K562 (cell line): ENCODE results near the gene HLA-DQA2. TPM values are rescaled to one million over a fixed set of nuclear protein-coding genes. Genes with fewer than 3 reads are reported as not detected.

Experiments used
- CBFA2T2 ChIP-seq: fragments of 450-650 bp; conservative IDR thresholded peaks from 2 replicates; pipeline ENCODE4 v1.6.1; 2017; ENCODE audit warnings: mild to moderate bottlenecking
- FIP1L1 ChIP-seq: fragments of 200-400 bp; formaldehyde crosslinking; IDR thresholded peaks from 2 replicates; pipeline ENCODE4 v1.6.1; 2018; ENCODE audit warnings: mild to moderate bottlenecking, low read depth, low read length; ENCODE audit not compliant: poor library complexity, severe bottlenecking
- PHB ChIP-seq: fragments of 250-450 bp; sonication (Bioruptor Pico); IDR thresholded peaks from 2 replicates; pipeline ENCODE4 v1.5.0; 2021
- STAT5A ChIP-seq: IDR thresholded peaks from 2 replicates; pipeline ENCODE4 v1.6.1; 2012; ENCODE audit warnings: low read length, inconsistent platforms, borderline replicate concordance
- TFAM ChIP-seq: fragments of 250-450 bp; sonication (Bioruptor Pico); conservative IDR thresholded peaks from 2 replicates; pipeline ENCODE4 v1.5.0; 2021; ENCODE audit warnings: mild to moderate bottlenecking, moderate library complexity
- ZBTB11 ChIP-seq, 3 experiments: fragments of 200-800 bp in 1 of 3; fragments of 250-450 bp in 1 of 3; fragments of 450-650 bp in 1 of 3; sonication (Bioruptor Pico) in 1 of 3; sonication (Bioruptor generic) in 1 of 3; formaldehyde crosslinking in 1 of 3; IDR thresholded peaks; 2 replicates each; pipeline versions ENCODE4 v1.6.1 to v1.8.0; 2016 to 2022; ENCODE audit warnings: mild to moderate bottlenecking in 2 of 3, missing genetic modification characterization in 2 of 3, missing compliant biosample characterization in 1 of 3, moderate library complexity in 1 of 3
- ZNF316 ChIP-seq: fragments of 450-650 bp; IDR thresholded peaks from 2 replicates; pipeline ENCODE4 v1.6.1; 2016
- ZNF785 ChIP-seq: fragments of 250-450 bp; sonication (Bioruptor Pico); IDR thresholded peaks from 2 replicates; pipeline ENCODE4 v1.4.0; 2020; ENCODE audit warnings: mild to moderate bottlenecking
- polyA plus RNA-seq, 8 experiments: library from polyadenylated mRNA; depleted of rRNA in 4 of 8; stranded (reverse) in 5 of 8; unstranded in 3 of 8; fragments of >200 nt; fragmentation: Nextera tagmentation in 2 of 8; fragmentation: Illumina TruSeq in 1 of 8; extraction: Ambion mirVana in 2 of 8; extraction: Trizol in 1 of 8; gene quantifications; 2 replicates each; pipeline versions ENCODE4 v1.2.1 to v1.2.3, GENCODE V29; 2011 to 2014; ENCODE audit warnings: inconsistent platforms in 1 of 8, missing spikeins in 1 of 8
- total RNA-seq, 7 experiments: library from RNA; depleted of rRNA in 6 of 7; stranded (reverse); fragments of >200 nt in 6 of 7; fragmentation: Illumina TruSeq in 2 of 7; extraction: Trizol in 2 of 7; gene quantifications; 2 replicates each; pipeline versions ENCODE4 v1.2.1 to v1.2.3, GENCODE V29; 2011 to 2021; ENCODE audit warnings: low replicate concordance in 1 of 7
- TF ChIP-seq, protein P1 (sequence below): fragments of 450-650 bp; IDR thresholded peaks from 2 replicates; pipeline ENCODE4 v1.6.1; 2017; ENCODE audit warnings: antibody characterized with exemption, mild to moderate bottlenecking
- TF ChIP-seq, protein P2 (sequence below), 2 experiments: fragments of 450-650 bp; formaldehyde crosslinking in 1 of 2; IDR thresholded peaks; 2 replicates each; pipeline versions ENCODE4 v1.4.0 to v1.6.1; 2014 to 2020; ENCODE audit warnings: mild to moderate bottlenecking in 2 of 2, borderline replicate concordance in 1 of 2, low read depth in 1 of 2

Gene HLA-DQA2
- total and polyA plus RNA-seq, 9 of the 15 experiments (the other 6 are each of a cell fraction or from before 2014, with no cell fraction given) = not detected

- TF ChIP-seq ZNF316 = no peak
- TF ChIP-seq, protein P1, sequence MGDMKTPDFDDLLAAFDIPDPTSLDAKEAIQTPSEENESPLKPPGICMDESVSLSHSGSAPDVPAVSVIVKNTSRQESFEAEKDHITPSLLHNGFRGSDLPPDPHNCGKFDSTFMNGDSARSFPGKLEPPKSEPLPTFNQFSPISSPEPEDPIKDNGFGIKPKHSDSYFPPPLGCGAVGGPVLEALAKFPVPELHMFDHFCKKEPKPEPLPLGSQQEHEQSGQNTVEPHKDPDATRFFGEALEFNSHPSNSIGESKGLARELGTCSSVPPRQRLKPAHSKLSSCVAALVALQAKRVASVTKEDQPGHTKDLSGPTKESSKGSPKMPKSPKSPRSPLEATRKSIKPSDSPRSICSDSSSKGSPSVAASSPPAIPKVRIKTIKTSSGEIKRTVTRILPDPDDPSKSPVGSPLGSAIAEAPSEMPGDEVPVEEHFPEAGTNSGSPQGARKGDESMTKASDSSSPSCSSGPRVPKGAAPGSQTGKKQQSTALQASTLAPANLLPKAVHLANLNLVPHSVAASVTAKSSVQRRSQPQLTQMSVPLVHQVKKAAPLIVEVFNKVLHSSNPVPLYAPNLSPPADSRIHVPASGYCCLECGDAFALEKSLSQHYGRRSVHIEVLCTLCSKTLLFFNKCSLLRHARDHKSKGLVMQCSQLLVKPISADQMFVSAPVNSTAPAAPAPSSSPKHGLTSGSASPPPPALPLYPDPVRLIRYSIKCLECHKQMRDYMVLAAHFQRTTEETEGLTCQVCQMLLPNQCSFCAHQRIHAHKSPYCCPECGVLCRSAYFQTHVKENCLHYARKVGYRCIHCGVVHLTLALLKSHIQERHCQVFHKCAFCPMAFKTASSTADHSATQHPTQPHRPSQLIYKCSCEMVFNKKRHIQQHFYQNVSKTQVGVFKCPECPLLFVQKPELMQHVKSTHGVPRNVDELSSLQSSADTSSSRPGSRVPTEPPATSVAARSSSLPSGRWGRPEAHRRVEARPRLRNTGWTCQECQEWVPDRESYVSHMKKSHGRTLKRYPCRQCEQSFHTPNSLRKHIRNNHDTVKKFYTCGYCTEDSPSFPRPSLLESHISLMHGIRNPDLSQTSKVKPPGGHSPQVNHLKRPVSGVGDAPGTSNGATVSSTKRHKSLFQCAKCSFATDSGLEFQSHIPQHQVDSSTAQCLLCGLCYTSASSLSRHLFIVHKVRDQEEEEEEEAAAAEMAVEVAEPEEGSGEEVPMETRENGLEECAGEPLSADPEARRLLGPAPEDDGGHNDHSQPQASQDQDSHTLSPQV = no peak
- TF ChIP-seq STAT5A = no peak
- no peak for TF ChIP-seq CBFA2T2
- TF ChIP-seq ZBTB11 (CRISPR knock-in tag; IDR thresholded peaks at IDR 0.05) = no peak
- no peak for TF ChIP-seq PHB (CRISPR knock-in tag)
- no peak for TF ChIP-seq FIP1L1
- TF ChIP-seq, protein P2, sequence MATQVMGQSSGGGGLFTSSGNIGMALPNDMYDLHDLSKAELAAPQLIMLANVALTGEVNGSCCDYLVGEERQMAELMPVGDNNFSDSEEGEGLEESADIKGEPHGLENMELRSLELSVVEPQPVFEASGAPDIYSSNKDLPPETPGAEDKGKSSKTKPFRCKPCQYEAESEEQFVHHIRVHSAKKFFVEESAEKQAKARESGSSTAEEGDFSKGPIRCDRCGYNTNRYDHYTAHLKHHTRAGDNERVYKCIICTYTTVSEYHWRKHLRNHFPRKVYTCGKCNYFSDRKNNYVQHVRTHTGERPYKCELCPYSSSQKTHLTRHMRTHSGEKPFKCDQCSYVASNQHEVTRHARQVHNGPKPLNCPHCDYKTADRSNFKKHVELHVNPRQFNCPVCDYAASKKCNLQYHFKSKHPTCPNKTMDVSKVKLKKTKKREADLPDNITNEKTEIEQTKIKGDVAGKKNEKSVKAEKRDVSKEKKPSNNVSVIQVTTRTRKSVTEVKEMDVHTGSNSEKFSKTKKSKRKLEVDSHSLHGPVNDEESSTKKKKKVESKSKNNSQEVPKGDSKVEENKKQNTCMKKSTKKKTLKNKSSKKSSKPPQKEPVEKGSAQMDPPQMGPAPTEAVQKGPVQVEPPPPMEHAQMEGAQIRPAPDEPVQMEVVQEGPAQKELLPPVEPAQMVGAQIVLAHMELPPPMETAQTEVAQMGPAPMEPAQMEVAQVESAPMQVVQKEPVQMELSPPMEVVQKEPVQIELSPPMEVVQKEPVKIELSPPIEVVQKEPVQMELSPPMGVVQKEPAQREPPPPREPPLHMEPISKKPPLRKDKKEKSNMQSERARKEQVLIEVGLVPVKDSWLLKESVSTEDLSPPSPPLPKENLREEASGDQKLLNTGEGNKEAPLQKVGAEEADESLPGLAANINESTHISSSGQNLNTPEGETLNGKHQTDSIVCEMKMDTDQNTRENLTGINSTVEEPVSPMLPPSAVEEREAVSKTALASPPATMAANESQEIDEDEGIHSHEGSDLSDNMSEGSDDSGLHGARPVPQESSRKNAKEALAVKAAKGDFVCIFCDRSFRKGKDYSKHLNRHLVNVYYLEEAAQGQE (IDR thresholded peaks at IDR 0.05; ENCODE audit: borderline replicate concordance) = peak; percentile 70; the same call in 1 of the 2 replicates
- TF ChIP-seq, protein P2 (CRISPR knock-in tag; IDR thresholded peaks at IDR 0.05; ENCODE audit: low read depth) = no peak
- no peak for TF ChIP-seq ZNF785
- no peak for TF ChIP-seq TFAM (CRISPR knock-in tag)
Observed at GRCh38 chr6:32700391-32701040, 40.7 kb upstream of the HLA-DQA2 start (continued).
